ENCODE results near the gene VPS13C.
"Not testable (repeated sequence)": the region's sequence is repeated elsewhere in the genome, so short reads cannot be mapped to it uniquely, and the experiment has no call there.

VPS13C gene

GRCh38 chr15:62068810-62069167 is 8.5 kb upstream of the VPS13C start:
- no peak for DNase-seq

GRCh38 chr15:62068071-62068809 is 8.0 kb upstream of the VPS13C start:
- DNase-seq, result peak; percentile 39

- DNase-seq, result peak; percentile 45
Observed at GRCh38 chr15:62067448-62068044, 7.3 kb upstream of the VPS13C start.

GRCh38 chr15:62066663-62067447 is 6.6 kb upstream of the VPS13C start, which contains the start of gene C2CD4A:
C2CD4A (plus strand) TSS chr15:62066977; CDS start chr15:62067614, 637 bp downstream.
- DNase-seq, result peak; percentile 73

GRCh38 chr15:62063825-62064635 is 3.8 kb upstream of the VPS13C start:
- no peak for DNase-seq

GRCh38 chr15:62060896-62061280 is 641 bp upstream of the VPS13C start:
- DNase-seq, result no peak

- peak; percentile 72 for DNase-seq
Observed at GRCh38 chr15:62059816-62060112, 483 bp downstream of the VPS13C start.

- DNase-seq, result no peak
Observed at GRCh38 chr15:62059108-62059815, 985 bp downstream of the VPS13C start.

- no peak for DNase-seq
Observed at GRCh38 chr15:62058327-62059028, 1.8 kb downstream of the VPS13C start.

- DNase-seq, result no peak
Observed at GRCh38 chr15:62057341-62057980, 2.8 kb downstream of the VPS13C start.

- no peak for DNase-seq
Observed at GRCh38 chr15:62054979-62055378, 5.3 kb downstream of the VPS13C start.

GRCh38 chr15:62053439-62054085 is 6.7 kb downstream of the VPS13C start:
- no peak for DNase-seq

GRCh38 chr15:62052713-62053112 is 7.5 kb downstream of the VPS13C start:
- no peak for DNase-seq

- no peak for DNase-seq
Observed at GRCh38 chr15:62051166-62051565, 9.1 kb downstream of the VPS13C start.

- no peak for DNase-seq
Observed at GRCh38 chr15:62050115-62050514, 10.1 kb downstream of the VPS13C start.

GRCh38 chr15:62048254-62048653 is 12.0 kb downstream of the VPS13C start:
- not testable (repeated sequence) for DNase-seq

- DNase-seq, result no peak
Observed at GRCh38 chr15:62047282-62047827, 12.9 kb downstream of the VPS13C start.

- no peak for DNase-seq
Observed at GRCh38 chr15:62046078-62046743, 14.0 kb downstream of the VPS13C start.

GRCh38 chr15:62035256-62035924 is 24.9 kb downstream of the VPS13C start:
- DNase-seq, result no peak
